Activated CD4-positive, alpha-beta T cell treated with anti-CD3 and anti-CD28 coated beads for 4 hours (primary cell): ENCODE measurements around the gene SNTG2.
"Not testable (repeated sequence)": the region's sequence is repeated elsewhere in the genome, so short reads cannot be mapped to it uniquely, and the experiment has no call there.

Source experiments
- DNase-seq, 2 donors: peaks; one replicate each; pipeline ENCODE4 v3.0.0-alpha.2; 2020

Gene SNTG2

DNA sequence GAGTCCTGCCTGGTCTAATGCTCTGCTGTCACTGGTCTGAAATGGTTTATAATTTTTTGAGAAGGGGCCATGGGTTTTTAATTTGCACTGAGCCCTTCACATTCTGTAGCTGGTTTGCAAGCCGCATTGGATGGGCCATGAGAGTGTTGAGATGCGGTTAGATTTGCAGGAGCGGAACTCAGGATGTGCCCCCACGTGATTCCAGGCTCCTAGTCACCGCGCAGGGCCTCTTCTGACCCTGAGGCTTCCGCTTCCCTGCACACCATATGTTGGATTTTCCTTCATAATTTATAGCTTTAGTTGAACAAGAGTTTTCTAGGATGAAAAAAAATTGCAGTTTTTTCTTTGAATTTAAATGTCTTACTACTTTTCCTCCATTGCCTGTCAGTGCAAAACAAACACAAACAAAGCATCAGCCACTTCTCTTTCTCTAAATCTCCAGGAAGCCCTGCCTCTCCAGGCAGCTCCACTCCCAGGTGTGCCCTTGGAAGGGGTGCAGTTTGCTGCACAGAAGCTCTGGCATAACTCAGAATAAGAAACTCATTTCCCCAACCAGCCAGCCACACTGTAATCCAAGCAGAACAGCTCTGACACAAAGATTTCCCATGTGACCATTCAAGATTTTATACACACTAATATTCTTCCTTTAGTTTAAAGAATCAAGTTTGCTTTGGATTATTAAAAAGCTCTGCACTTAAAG, 444.2 kb downstream of the SNTG2 start:
- DNase-seq = no peak

- no peak for DNase-seq
These were observed 446.7 kb downstream of the SNTG2 start for GRCh38 chr2:1397350-1397749.

DNA sequence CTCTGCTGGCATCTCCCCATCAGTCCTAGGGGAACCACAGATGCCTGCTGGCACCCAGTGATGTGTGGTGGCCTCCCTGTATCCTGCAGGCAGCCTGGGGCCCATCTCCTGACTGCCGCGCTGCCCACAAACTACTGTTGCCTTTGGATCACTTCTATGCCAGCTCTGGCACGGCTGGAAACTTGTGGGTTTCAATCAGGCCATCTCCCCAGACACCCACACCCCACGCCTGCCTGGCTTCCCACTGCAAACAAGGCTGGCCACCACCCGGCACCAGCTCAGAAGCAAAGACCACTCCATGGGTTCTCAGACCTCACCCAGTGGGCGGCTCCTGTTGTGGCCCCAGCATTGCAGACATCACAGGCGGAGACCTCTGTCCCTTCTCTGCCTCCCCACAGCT, 447.5 kb downstream of the SNTG2 start:
- no peak for DNase-seq

DNA sequence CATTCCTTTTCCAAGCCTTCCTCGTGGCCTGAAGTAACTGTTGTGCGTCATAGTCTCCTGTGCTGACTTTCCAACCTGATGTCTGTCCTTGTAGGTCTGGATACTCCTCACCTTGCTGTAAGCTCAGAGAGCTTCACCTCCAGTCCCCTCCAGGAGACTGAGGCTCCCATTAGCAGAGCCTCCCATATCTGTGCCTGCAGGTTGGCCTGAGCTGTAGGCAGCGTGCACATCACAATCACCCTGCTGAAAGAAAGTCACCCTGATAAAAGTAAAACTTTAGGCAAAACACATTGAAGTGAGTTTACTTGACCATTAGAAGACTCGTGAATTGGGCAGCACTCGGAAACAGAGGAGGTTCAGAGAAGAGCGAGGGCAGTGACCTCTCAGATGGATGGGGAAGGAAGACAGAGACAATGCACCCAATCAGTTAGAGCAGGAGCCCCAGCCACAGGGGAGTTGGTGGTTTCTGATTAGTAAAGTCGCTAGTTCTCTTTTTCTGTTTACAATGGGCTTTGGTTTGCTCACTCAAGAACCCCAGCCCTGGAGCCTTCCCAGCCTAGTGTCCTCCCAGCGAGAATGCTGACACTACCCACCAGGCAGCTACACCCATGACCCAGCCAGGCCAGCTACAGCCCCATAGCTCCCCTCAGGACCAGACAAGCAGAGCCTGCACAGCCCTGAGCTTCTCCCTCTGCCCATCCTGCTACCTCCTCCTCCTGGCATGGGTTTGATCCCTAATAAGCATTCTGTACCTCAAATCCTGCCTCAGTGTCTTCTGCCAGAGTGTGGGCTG, 450.5 kb downstream of the SNTG2 start:
- DNase-seq = no peak

DNA sequence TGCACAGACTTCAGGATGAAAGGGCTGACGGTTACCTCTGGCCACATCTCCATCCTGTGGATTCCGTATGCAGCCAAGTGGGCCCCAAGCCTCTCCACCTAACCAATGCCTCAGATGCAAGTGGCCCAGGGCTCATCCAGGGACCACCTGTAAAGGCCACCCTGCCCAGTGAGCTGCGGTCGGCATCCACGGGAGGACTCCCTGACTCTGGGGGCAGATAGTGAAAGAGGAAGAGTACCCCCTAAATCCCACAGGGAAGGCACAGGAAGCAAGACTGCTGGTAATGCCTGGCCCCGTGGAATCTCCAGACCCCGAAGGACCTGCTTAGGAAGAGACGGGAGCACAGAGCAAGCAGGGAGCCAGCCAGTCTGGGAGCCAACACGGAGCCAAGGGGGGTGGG, 451.4 kb downstream of the SNTG2 start:
- DNase-seq = no peak

DNA sequence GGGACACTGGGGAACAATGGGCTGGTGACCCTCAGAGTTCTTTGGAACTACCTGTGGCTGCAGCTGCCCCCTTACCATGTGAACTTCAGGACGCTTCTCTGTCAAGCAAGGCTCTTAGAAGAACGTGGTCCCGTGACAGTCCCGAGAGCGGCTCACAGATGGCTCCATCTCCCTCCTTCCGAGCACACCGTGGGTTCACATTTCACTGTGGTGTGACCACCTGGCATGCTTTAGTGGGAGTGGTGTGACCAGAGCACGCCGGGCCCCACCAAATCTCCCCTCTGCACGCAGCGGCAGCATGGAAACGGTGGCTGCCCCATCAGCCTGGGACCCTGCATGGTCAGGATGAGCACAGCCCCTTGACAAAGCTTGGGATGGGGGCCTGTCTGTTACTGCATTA, 452.9 kb downstream of the SNTG2 start:
- DNase-seq = no peak

DNA sequence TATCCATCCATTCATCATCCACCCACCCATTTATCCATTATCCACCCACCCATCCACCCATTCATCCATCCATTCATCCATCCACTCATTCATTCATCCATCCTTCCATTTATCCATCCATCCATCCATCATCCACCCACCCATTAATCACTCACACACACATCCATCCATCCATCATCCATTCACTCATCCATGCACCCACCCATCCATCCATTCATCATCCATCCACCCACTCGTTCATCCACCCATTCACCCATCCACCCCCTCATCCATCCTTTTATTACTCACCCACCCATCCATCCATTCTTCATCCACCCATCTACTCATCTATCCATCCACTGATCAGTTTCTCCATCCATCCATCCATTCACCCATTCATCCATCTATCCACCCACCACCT, 454.5 kb downstream of the SNTG2 start:
- DNase-seq = no peak

DNA sequence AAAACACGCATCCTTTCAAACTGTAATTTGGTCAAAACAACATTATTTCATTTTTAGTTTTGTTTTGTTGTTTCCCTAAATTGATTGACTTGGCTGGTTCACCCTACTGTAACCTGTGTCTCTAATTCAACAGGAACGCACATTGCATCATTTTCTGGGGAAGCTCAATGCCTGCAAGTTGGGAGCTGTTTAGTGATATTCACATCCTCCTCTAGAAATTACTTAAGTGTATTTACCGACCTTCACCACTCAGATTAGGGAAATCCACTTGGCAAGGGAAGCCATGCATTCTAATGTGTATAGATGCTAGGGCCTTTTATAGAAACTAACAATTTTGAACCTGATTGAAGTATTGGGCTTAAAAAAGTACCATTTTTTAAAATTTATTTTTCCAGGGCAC, 455.3 kb downstream of the SNTG2 start:
- DNase-seq = no peak

DNA sequence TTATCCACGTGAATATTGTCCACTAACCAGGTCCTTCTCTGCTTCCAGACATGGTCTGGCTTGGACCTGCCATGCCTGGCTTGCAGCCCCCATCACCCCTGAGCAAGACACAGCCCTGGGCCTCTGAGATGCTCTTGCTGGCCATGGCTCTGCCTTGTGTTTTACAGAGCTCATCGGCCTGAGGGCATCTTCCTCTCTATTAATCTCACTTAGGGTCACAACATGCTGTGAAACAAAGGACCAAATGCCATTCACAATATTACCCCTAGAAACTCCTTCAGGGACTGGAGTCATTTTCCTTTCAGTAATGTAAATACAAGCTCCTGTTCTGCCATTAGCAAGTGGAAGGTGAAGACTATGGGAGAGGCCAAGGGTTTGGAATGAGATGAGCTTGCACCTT, 455.8 kb downstream of the SNTG2 start:
- no peak for DNase-seq

DNA sequence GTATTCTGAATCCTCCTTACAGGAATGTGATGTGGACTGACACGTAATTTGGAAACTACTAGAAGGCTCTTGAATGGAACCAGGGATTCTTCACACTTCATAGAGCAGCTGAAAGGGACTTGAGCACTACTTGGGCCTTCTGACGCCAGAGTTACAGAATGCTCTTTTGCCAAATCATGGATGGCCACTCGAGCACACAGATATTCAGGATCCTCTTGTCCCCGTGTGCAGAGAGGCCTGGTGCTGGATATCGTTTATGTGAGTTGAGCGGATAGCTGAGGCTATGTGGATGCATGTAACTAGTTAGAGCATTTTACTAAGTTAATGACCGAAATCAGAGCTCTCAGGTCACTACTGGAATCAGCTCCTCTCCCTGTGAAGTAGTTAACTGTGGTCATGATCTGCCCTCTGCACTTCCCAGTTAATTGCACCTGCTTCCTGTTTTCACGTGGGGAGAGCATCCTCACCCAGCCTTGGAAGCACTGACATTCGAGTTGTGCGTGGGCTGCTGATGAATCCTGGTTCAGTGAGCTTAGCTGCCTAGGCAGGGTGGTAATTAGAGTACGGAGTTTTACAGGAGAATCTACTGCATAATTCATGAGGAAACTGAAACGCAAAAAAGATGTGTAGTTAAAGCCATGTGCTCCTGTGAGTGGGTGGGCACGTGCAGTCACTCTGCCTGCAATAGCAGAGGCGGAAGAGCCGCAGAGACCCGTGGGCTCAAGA, 457.5 kb downstream of the SNTG2 start:
- no peak for DNase-seq

- DNase-seq = no peak
These were observed 462.6 kb downstream of the SNTG2 start, which contains the start of gene TPO for GRCh38 chr2:1413156-1413710. Gene TPO, plus strand, starts transcription at chr2:1413463. Its CDS starts 946 bp downstream, at chr2:1414409.

DNA sequence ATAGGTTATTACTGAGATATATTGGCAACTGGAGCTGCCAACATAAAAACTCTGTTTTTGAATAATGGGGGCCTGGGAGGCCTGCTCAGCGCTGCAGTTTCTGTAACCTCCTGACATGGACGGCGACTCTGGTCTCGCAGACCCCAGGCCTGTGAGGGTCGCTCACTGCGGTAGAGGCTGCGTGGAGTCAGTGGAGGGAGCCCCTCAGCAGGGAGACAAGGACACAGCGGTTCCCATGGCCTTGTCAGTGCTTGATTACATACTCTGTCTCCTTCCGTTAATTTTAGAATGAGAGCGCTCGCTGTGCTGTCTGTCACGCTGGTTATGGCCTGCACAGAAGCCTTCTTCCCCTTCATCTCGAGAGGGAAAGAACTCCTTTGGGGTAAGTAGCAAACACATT, 463.5 kb downstream of the SNTG2 start:
- DNase-seq = no peak

DNA sequence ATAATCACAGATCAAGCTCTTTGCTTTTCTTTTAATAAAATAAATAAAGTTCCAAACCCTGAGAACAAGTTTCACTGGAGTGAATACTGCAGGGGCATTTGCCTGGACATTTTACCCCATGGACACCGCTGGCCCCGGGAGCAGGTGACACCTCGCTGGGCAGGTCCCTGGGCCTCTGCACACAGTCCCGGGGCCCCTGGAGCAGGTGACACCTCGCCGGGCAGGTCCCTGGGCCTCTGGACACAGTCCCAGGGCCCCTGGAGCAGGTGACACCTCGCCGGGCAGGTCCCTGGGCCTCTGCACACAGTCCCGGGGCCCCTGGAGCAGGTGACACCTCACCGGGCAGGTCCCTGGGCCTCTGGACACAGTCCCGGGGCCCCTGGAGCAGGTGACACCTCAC, 464.3 kb downstream of the SNTG2 start:
- DNase-seq = not testable (repeated sequence)

- no peak for DNase-seq
These were observed 464.9 kb downstream of the SNTG2 start for GRCh38 chr2:1415501-1415900.
